Measurements from ENCODE around the gene C17orf75. TPM values are rescaled to one million over a fixed set of nuclear protein-coding genes. Genes with fewer than 3 reads are reported as not detected.
"Not testable (repeated sequence)": the region's sequence is repeated elsewhere in the genome, so short reads cannot be mapped to it uniquely, and the experiment has no call there.

C17orf75 gene
- polyA plus RNA-seq (2013, experiment 1 of 2), result 9.6 TPM
- polyA plus RNA-seq (2013, experiment 2 of 2), result 12.3 TPM

GRCh38 chr17:32341857-32342602 lies at the start of gene C17orf75:
TSS of gene C17orf75 (minus strand) at chr17:32342173. CDS start at chr17:32342139, 34 bp downstream.
- Histone ChIP-seq H3K4me1 (ENCODE audit: control insufficient read depth, insufficient read depth, low read depth, low read length) (peaks cover 10% of the 10 kb centered on the region), H3K4me3 (ENCODE audit: insufficient read depth in 1 of 2, low read depth in 1 of 2, low read length in 2 of 2) (peak within 1 kb of the TSS; percentile 83 to 89), H3K18ac (ENCODE audit: low read depth in 1 of 2, low read length in 2 of 2) (peak within 1 kb of the TSS; percentile 81 to 93), H3K27ac (ENCODE audit: low read length, poor library complexity, severe bottlenecking) (peak within 1 kb of the TSS; percentile 81), H3K14ac (ENCODE audit: low read length in 2 of 2) (peak within 1 kb of the TSS in 1 of 2 experiments; percentile 76), H3K27me3 (ENCODE audit: control insufficient read depth in 1 of 2, insufficient read depth in 1 of 2, low read length in 2 of 2) (no peaks in the 10 kb centered on the region), H2AK5ac (ENCODE audit: low read length, severe bottlenecking) (peak within 1 kb of the TSS; percentile 31), H2AFZ (ENCODE audit: low read depth, low read length) (peak within 1 kb of the TSS; percentile 85), H3K9me3 (ENCODE audit: control insufficient read depth, low read length) (no peaks in the 10 kb centered on the region), H3K79me1 (replicated peaks; ENCODE audit: low read length, poor library complexity, severe bottlenecking) (peaks cover 14% of the 10 kb centered on the region), H4K8ac (ENCODE audit: low read length) (peak within 1 kb of the TSS; percentile 99), H2BK12ac (ENCODE audit: low read length in 2 of 2) (no peak within 1 kb of the TSS), H3K4me2 (ENCODE audit: low read length, poor library complexity, severe bottlenecking) (peak within 1 kb of the TSS; percentile 77), H3K4ac (ENCODE audit: low read depth in 1 of 2, low read length in 2 of 2) (peak within 1 kb of the TSS; percentile 65 to 87), H2BK15ac (ENCODE audit: low read depth, poor library complexity, severe bottlenecking) (peak within 1 kb of the TSS; percentile 48), H3K36me3 (ENCODE audit: control insufficient read depth in 1 of 2, insufficient read depth in 2 of 2, low read depth in 1 of 2, low read length in 2 of 2) (peaks cover 6 to 24% of the 10 kb centered on the region in 2 experiments), H2BK5ac (ENCODE audit: low read depth, low read length, poor library complexity, severe bottlenecking) (no peak within 1 kb of the TSS), H3K23ac (ENCODE audit: low read length in 2 of 2) (no peak within 1 kb of the TSS), H3K9ac (ENCODE audit: low read length) (peak within 1 kb of the TSS; percentile 94), H4K91ac (ENCODE audit: low read length) (peak within 1 kb of the TSS; percentile 85), H2BK120ac (ENCODE audit: low read depth, low read length) (peak within 1 kb of the TSS; percentile 68)
- 9% methylated on average over 40 of the region's 47 CpGs for WGBS
- peak; percentile 57 for DNase-seq

- Histone ChIP-seq H3K27me3 (ENCODE audit: control insufficient read depth in 1 of 2, insufficient read depth in 1 of 2, low read length in 2 of 2) (no peaks in the 10 kb centered on the region), H4K8ac (ENCODE audit: low read length) (no peak overlapping the region)
Observed at GRCh38 chr17:32388613-32389459, 46.9 kb upstream of the C17orf75 start.

GRCh38 chr17:32388128-32388527 lies 46.2 kb upstream of the C17orf75 start:
- not testable (repeated sequence) for DNase-seq; H2AFZ ChIP-seq (ENCODE audit: low read depth, low read length); H4K91ac ChIP-seq (ENCODE audit: low read length); H4K8ac ChIP-seq (ENCODE audit: low read length); H3K4me1 ChIP-seq (ENCODE audit: control insufficient read depth, insufficient read depth, low read depth, low read length); H2BK5ac ChIP-seq (ENCODE audit: low read depth, low read length, poor library complexity, severe bottlenecking); H2BK120ac ChIP-seq (ENCODE audit: low read depth, low read length); H3K23ac ChIP-seq (ENCODE audit: low read length in 2 of 2); H2AK5ac ChIP-seq (ENCODE audit: low read length, severe bottlenecking); H3K4ac ChIP-seq (ENCODE audit: low read depth in 1 of 2, low read length in 2 of 2); H3K4me2 ChIP-seq (ENCODE audit: low read length, poor library complexity, severe bottlenecking); H3K27me3 ChIP-seq (ENCODE audit: control insufficient read depth in 1 of 2, insufficient read depth in 1 of 2, low read length in 2 of 2); H3K27ac ChIP-seq (ENCODE audit: low read length, poor library complexity, severe bottlenecking); H3K9me3 ChIP-seq (ENCODE audit: control insufficient read depth, low read length); H3K4me3 ChIP-seq (ENCODE audit: insufficient read depth in 1 of 2, low read depth in 1 of 2, low read length in 2 of 2); H3K18ac ChIP-seq (ENCODE audit: low read depth in 1 of 2, low read length in 2 of 2); H3K9ac ChIP-seq (ENCODE audit: low read length); H2BK12ac ChIP-seq (ENCODE audit: low read length in 2 of 2); H2BK15ac ChIP-seq (ENCODE audit: low read depth, poor library complexity, severe bottlenecking); H3K14ac ChIP-seq (ENCODE audit: low read length in 2 of 2); H3K79me1 ChIP-seq (replicated peaks; ENCODE audit: low read length, poor library complexity, severe bottlenecking)
- H3K36me3 ChIP-seq (ENCODE audit: control insufficient read depth in 1 of 2, insufficient read depth in 2 of 2, low read depth in 1 of 2, low read length in 2 of 2), result peaks cover 6 to 45% of the 10 kb centered on the region in 2 experiments
- WGBS, result 97% methylated on average over 12 of the region's 14 CpGs

More at GRCh38 chr17:32388613-32389459, 46.9 kb upstream of the C17orf75 start:
- 98% methylated on average over 5 of the region's 6 CpGs for WGBS
- no peak overlapping the region for H2AFZ ChIP-seq (ENCODE audit: low read depth, low read length)
- H2BK120ac ChIP-seq (ENCODE audit: low read depth, low read length), result no peak overlapping the region
- no peak overlapping the region for H2BK5ac ChIP-seq (ENCODE audit: low read depth, low read length, poor library complexity, severe bottlenecking)
- H3K23ac ChIP-seq (ENCODE audit: low read length in 2 of 2), result no peak overlapping the region
- no peak overlapping the region for H3K14ac ChIP-seq (ENCODE audit: low read length in 2 of 2)
- peak; percentile 45 for DNase-seq
- H3K4ac ChIP-seq (ENCODE audit: low read depth in 1 of 2, low read length in 2 of 2), result no peak overlapping the region
- H3K9ac ChIP-seq (ENCODE audit: low read length), result no peak overlapping the region
- H3K27ac ChIP-seq (ENCODE audit: low read length, poor library complexity, severe bottlenecking), result no peak overlapping the region
- H3K79me1 ChIP-seq (replicated peaks; ENCODE audit: low read length, poor library complexity, severe bottlenecking), result peaks cover 4% of the 10 kb centered on the region
- no peak overlapping the region for H2BK15ac ChIP-seq (ENCODE audit: low read depth, poor library complexity, severe bottlenecking)
- no peak overlapping the region for H2AK5ac ChIP-seq (ENCODE audit: low read length, severe bottlenecking)
- no peaks in the 10 kb centered on the region for H3K4me1 ChIP-seq (ENCODE audit: control insufficient read depth, insufficient read depth, low read depth, low read length)
- H3K9me3 ChIP-seq (ENCODE audit: control insufficient read depth, low read length), result no peaks in the 10 kb centered on the region
- H4K91ac ChIP-seq (ENCODE audit: low read length), result no peak overlapping the region
- H3K18ac ChIP-seq (ENCODE audit: low read depth in 1 of 2, low read length in 2 of 2), result no peak overlapping the region
- H2BK12ac ChIP-seq (ENCODE audit: low read length in 2 of 2), result no peak overlapping the region
- no peak overlapping the region for H3K4me2 ChIP-seq (ENCODE audit: low read length, poor library complexity, severe bottlenecking)
- no peak overlapping the region for H3K4me3 ChIP-seq (ENCODE audit: insufficient read depth in 1 of 2, low read depth in 1 of 2, low read length in 2 of 2)
- H3K36me3 ChIP-seq (ENCODE audit: control insufficient read depth in 1 of 2, insufficient read depth in 2 of 2, low read depth in 1 of 2, low read length in 2 of 2), result peaks cover 6 to 38% of the 10 kb centered on the region in 2 experiments

- H3K27me3 ChIP-seq (ENCODE audit: control insufficient read depth in 1 of 2, insufficient read depth in 1 of 2, low read length in 2 of 2), result no peaks in the 10 kb centered on the region
- H3K4me1 ChIP-seq (ENCODE audit: control insufficient read depth, insufficient read depth, low read depth, low read length), result peaks cover 2% of the 10 kb centered on the region
- no peak overlapping the region for H2BK15ac ChIP-seq (ENCODE audit: low read depth, poor library complexity, severe bottlenecking)
- H3K4ac ChIP-seq (ENCODE audit: low read depth in 1 of 2, low read length in 2 of 2), result no peak overlapping the region
- no peak overlapping the region for H4K91ac ChIP-seq (ENCODE audit: low read length)
- H3K36me3 ChIP-seq (ENCODE audit: control insufficient read depth in 1 of 2, insufficient read depth in 2 of 2, low read depth in 1 of 2, low read length in 2 of 2), result peaks cover 9 to 58% of the 10 kb centered on the region in 2 experiments
- H3K9ac ChIP-seq (ENCODE audit: low read length), result no peak overlapping the region
- H3K4me2 ChIP-seq (ENCODE audit: low read length, poor library complexity, severe bottlenecking), result no peak overlapping the region
- H3K14ac ChIP-seq (ENCODE audit: low read length in 2 of 2), result no peak overlapping the region
- DNase-seq, result no peak
- no peak overlapping the region for H2BK12ac ChIP-seq (ENCODE audit: low read length in 2 of 2)
- H2BK5ac ChIP-seq (ENCODE audit: low read depth, low read length, poor library complexity, severe bottlenecking), result no peak overlapping the region
- no peak overlapping the region for H4K8ac ChIP-seq (ENCODE audit: low read length)
- no peak overlapping the region for H3K18ac ChIP-seq (ENCODE audit: low read depth in 1 of 2, low read length in 2 of 2)
- no peak overlapping the region for H3K4me3 ChIP-seq (ENCODE audit: insufficient read depth in 1 of 2, low read depth in 1 of 2, low read length in 2 of 2)
- no peak overlapping the region for H3K27ac ChIP-seq (ENCODE audit: low read length, poor library complexity, severe bottlenecking)
- H3K9me3 ChIP-seq (ENCODE audit: control insufficient read depth, low read length), result no peaks in the 10 kb centered on the region
- peaks cover 6% of the 10 kb centered on the region for H3K79me1 ChIP-seq (replicated peaks; ENCODE audit: low read length, poor library complexity, severe bottlenecking)
- H2BK120ac ChIP-seq (ENCODE audit: low read depth, low read length), result no peak overlapping the region
- H2AK5ac ChIP-seq (ENCODE audit: low read length, severe bottlenecking), result no peak overlapping the region
- H2AFZ ChIP-seq (ENCODE audit: low read depth, low read length), result no peak overlapping the region
- no peak overlapping the region for H3K23ac ChIP-seq (ENCODE audit: low read length in 2 of 2)
Observed at GRCh38 chr17:32386844-32387243, 44.9 kb upstream of the C17orf75 start.
